Measurements from ENCODE around the gene RCSD1. TPM values are rescaled to one million over a fixed set of nuclear protein-coding genes. Genes with fewer than 3 reads are reported as not detected.

Gene RCSD1
- polyA plus RNA-seq, 1 donor = 52.9 TPM

GRCh38 chr1:167641786-167642500 is 11.9 kb downstream of the RCSD1 start:
- DNase-seq (ENCODE audit: low read depth) = no peak

GRCh38 chr1:167642501-167642826 is 12.4 kb downstream of the RCSD1 start:
- DNase-seq (ENCODE audit: low read depth) = no peak

GRCh38 chr1:167643441-167643840 is 13.4 kb downstream of the RCSD1 start:
- no peak for DNase-seq (ENCODE audit: low read depth)

- no peak for DNase-seq (ENCODE audit: low read depth)
Measured at GRCh38 chr1:167644551-167644950, 14.5 kb downstream of the RCSD1 start.

GRCh38 chr1:167645140-167645541 is 15.1 kb downstream of the RCSD1 start:
- DNase-seq (ENCODE audit: low read depth) = no peak

GRCh38 chr1:167645625-167646414 is 15.8 kb downstream of the RCSD1 start:
- no peak for DNase-seq (ENCODE audit: low read depth)

- no peak for DNase-seq (ENCODE audit: low read depth)
Measured at GRCh38 chr1:167648252-167648849, 18.3 kb downstream of the RCSD1 start.

- DNase-seq (ENCODE audit: low read depth) = no peak
Measured at GRCh38 chr1:167648978-167649744, 19.1 kb downstream of the RCSD1 start.

- DNase-seq (ENCODE audit: low read depth) = no peak
Measured at GRCh38 chr1:167650269-167651160, 20.5 kb downstream of the RCSD1 start.

GRCh38 chr1:167651161-167651693 is 21.2 kb downstream of the RCSD1 start:
- no peak for DNase-seq (ENCODE audit: low read depth)

GRCh38 chr1:167654975-167655575 is 25.0 kb downstream of the RCSD1 start:
- no peak for DNase-seq (ENCODE audit: low read depth)

- DNase-seq (ENCODE audit: low read depth) = no peak
Measured at GRCh38 chr1:167656657-167657056, 26.6 kb downstream of the RCSD1 start.

GRCh38 chr1:167658574-167659328 is 28.7 kb downstream of the RCSD1 start:
- no peak for DNase-seq (ENCODE audit: low read depth)

GRCh38 chr1:167659450-167659849 is 29.4 kb downstream of the RCSD1 start:
- DNase-seq (ENCODE audit: low read depth) = no peak

- no peak for DNase-seq (ENCODE audit: low read depth)
Measured at GRCh38 chr1:167659881-167660280, 29.8 kb downstream of the RCSD1 start.

GRCh38 chr1:167661527-167662426 is 31.7 kb downstream of the RCSD1 start:
- DNase-seq (ENCODE audit: low read depth) = no peak

GRCh38 chr1:167663002-167663772 is 33.2 kb downstream of the RCSD1 start:
- no peak for DNase-seq (ENCODE audit: low read depth)

GRCh38 chr1:167665469-167665868 is 35.4 kb downstream of the RCSD1 start:
- no peak for DNase-seq (ENCODE audit: low read depth)

Measured in forelimb muscle (tissue), 1 donor.